Stimulated activated CD4-positive, alpha-beta T cell treated with anti-CD3 and anti-CD28 coated beads, Interleukin-15, amount 100 ng/mL, for 24 hours (primary cell): ENCODE data around the gene PPP2R2D.
"Not testable (repeated sequence)": the region's sequence is repeated elsewhere in the genome, so short reads cannot be mapped to it uniquely, and the experiment has no call there.

Experiments used
- DNase-seq: peaks from one replicate; pipeline ENCODE4 v3.0.0-alpha.2; 2020

PPP2R2D gene

GRCh38 chr10:131979336-131979735 is 78.5 kb downstream of the PPP2R2D start:
- DNase-seq = no peak

GRCh38 chr10:131979821-131980270 is 79.0 kb downstream of the PPP2R2D start:
- no peak for DNase-seq

- no peak for DNase-seq
Observed at GRCh38 chr10:131980321-131980720, 79.5 kb downstream of the PPP2R2D start.

GRCh38 chr10:131980761-131981428 is 80.1 kb downstream of the PPP2R2D start:
- peak; percentile 23 for DNase-seq

- peak; percentile 97 for DNase-seq
Observed at GRCh38 chr10:131981429-131982184, 80.8 kb downstream of the PPP2R2D start, which contains the start of gene BNIP3. TSS of gene BNIP3 (minus strand) at chr10:131981923. CDS start at chr10:131981806, 117 bp downstream.

GRCh38 chr10:131982185-131982756 is 81.5 kb downstream of the PPP2R2D start:
- no peak for DNase-seq

GRCh38 chr10:131982796-131983195 is 82.0 kb downstream of the PPP2R2D start:
- DNase-seq = no peak

GRCh38 chr10:131983780-131984179 is 83.0 kb downstream of the PPP2R2D start:
- DNase-seq = no peak

GRCh38 chr10:131986851-131987250 is 86.0 kb downstream of the PPP2R2D start:
- not testable (repeated sequence) for DNase-seq

- DNase-seq = not testable (repeated sequence)
Observed at GRCh38 chr10:131987301-131987700, 86.5 kb downstream of the PPP2R2D start.

- DNase-seq = not testable (repeated sequence)
Observed at GRCh38 chr10:131987786-131988185, 87.0 kb downstream of the PPP2R2D start.

- no peak for DNase-seq
Observed at GRCh38 chr10:131991726-131992125, 90.9 kb downstream of the PPP2R2D start.

GRCh38 chr10:131993275-131993674 is 92.5 kb downstream of the PPP2R2D start:
- DNase-seq = no peak

GRCh38 chr10:131994435-131994834 is 93.6 kb downstream of the PPP2R2D start:
- DNase-seq = no peak

- no peak for DNase-seq
Observed at GRCh38 chr10:131996466-131997365, 95.9 kb downstream of the PPP2R2D start.

- no peak for DNase-seq
Observed at GRCh38 chr10:131997366-131998049, 96.7 kb downstream of the PPP2R2D start.

GRCh38 chr10:131998050-131998844 is 97.4 kb downstream of the PPP2R2D start:
- DNase-seq = no peak

- DNase-seq = no peak
Observed at GRCh38 chr10:131998845-131999681, 98.3 kb downstream of the PPP2R2D start.

- no peak for DNase-seq
Observed at GRCh38 chr10:132001238-132001972, 100.6 kb downstream of the PPP2R2D start.

GRCh38 chr10:132002004-132002403 is 101.2 kb downstream of the PPP2R2D start:
- DNase-seq = no peak
